Gastroesophageal sphincter (tissue), 4 donors: ENCODE results near the gene MOB3C. TPM values are rescaled to one million over a fixed set of nuclear protein-coding genes. Genes with fewer than 3 reads are reported as not detected.

Experiments used
- ATAC-seq: fragments of 150-250 bp; one replicate; pipeline ENCODE4 v1.9.1; 2016; ENCODE audit warnings: mild to moderate bottlenecking, moderate library complexity
- H3K27ac ChIP-seq, 4 donors: fragments of 200-600 bp; sonication (generic) in 3 of 4; 1 replicate in 3 of 4; 2 replicates in 1 of 4; pipeline ENCODE4 v1.5.1; 2016 to 2019
- H3K27me3 ChIP-seq: fragments of 200-600 bp; sonication (generic); one replicate; pipeline ENCODE4 v1.5.1; 2019
- H3K36me3 ChIP-seq, 2 donors: fragments of 200-600 bp; sonication (generic); one replicate each; pipeline ENCODE4 v1.5.1; 2019; ENCODE audit warnings: control low read depth in 1 of 2
- H3K4me1 ChIP-seq, 3 donors: fragments of 200-600 bp; sonication (generic); 1 replicate in 2 of 3; 2 replicates in 1 of 3; pipeline ENCODE4 v1.5.1; 2016 to 2019; ENCODE audit warnings: control low read depth in 2 of 3
- H3K4me3 ChIP-seq, 2 donors: fragments of 200-600 bp; sonication (generic); one replicate each; pipeline ENCODE4 v1.5.1; 2019; ENCODE audit warnings: mild to moderate bottlenecking in 1 of 2, moderate library complexity in 1 of 2
- H3K9me3 ChIP-seq, 3 donors: fragments of 200-600 bp; sonication (generic); one replicate each; pipeline ENCODE4 v1.5.1; 2017 to 2019; ENCODE audit warnings: control low read depth in 2 of 3
- EP300 ChIP-seq: sonication (generic); formaldehyde crosslinking; IDR thresholded peaks from one replicate; pipeline ENCODE4 v1.6.1; 2017; ENCODE audit warnings: antibody characterized with exemption, mild to moderate bottlenecking
- POLR2A ChIP-seq, 2 donors: fragments of 450-650 bp; IDR thresholded peaks; one replicate each; pipeline ENCODE4 v1.6.1; 2017; ENCODE audit warnings: antibody characterized with exemption in 2 of 2, mild to moderate bottlenecking in 2 of 2, moderate library complexity in 1 of 2
- POLR2AphosphoS5 ChIP-seq: sonication (generic); formaldehyde crosslinking; IDR thresholded peaks from one replicate; pipeline ENCODE4 v1.6.1; 2017; ENCODE audit warnings: antibody characterized with exemption
- WGBS, 2 donors: methylation state at CpG; one replicate each; pipeline ENCODE4 v1.1.5; 2018; ENCODE audit warnings: low coverage in 1 of 2; 5-methylcytosine and 5-hydroxymethylcytosine counted together
- total RNA-seq, 4 donors: library from RNA; depleted of rRNA; stranded (reverse); fragments of >200 nt; gene quantifications; one replicate each; pipeline ENCODE4 v1.1.0, GENCODE V29; 2016
- TF ChIP-seq, protein P1 (sequence below), 4 experiments: fragments of 200-600 bp in 2 of 4; fragments of 450-650 bp in 2 of 4; sonication (generic) in 1 of 4; IDR thresholded peaks; one replicate each; pipeline ENCODE4 v1.5.1; 2017 to 2019; ENCODE audit warnings: antibody characterized with exemption in 4 of 4, mild to moderate bottlenecking in 2 of 4, moderate library complexity in 2 of 4

The MOB3C gene
- total RNA-seq, 4 donors from 2014 or later, result 20.7 to 28.3 (median 23.2) TPM

DNA sequence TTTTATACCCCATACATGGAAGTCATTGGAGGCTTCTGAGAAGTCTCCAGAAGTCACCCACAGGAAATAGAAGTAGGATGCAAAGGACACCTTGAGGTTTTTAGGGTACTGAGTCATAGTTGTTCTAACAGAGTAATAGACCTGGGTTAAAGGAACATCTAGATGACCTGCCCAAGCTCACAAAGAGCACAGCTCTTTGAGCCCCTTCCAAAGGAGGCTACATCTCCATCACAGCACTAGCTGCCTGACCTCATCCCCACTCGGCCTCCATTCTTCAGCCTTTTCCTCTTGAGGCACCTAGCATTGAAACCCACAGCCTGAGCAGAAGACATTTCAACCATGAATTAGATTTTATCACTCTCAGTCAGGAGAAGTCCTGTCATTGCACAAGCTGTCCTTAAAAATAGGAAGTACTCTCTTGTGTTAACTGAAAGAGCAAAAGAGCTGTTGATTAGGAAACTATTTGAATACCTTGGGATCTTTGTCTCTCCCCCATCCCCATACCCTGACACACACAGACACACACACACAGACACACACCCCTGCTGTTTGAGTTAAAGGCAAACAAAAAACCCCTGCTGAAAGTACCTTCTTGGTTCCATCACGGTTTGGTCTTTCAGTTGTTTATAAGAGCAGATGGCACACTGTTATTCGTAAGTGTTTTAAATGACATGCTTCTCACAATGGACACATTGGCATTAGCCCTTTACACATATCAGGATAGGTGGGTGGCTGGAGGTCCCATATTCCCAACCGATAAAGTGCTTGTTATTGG is 34.7 kb downstream of the MOB3C start:
- H3K27ac ChIP-seq, result no peak overlapping the region
- WGBS, 2 donors, result 65 to 87% methylated on average over 3 to 4 of the region's 4 CpGs
- peaks cover 0 to 98% of the 10 kb centered on the region in 2 donors for H3K36me3 ChIP-seq
- H3K27me3 ChIP-seq, result no peaks in the 10 kb centered on the region
- no peaks in the 10 kb centered on the region for H3K4me1 ChIP-seq
- H3K4me3 ChIP-seq, result no peak overlapping the region
- no peak for TF ChIP-seq EP300
- TF ChIP-seq POLR2AphosphoS5, result no peak
- TF ChIP-seq POLR2A (IDR thresholded peaks at IDR 0.05), result no peak
- TF ChIP-seq, protein P1, sequence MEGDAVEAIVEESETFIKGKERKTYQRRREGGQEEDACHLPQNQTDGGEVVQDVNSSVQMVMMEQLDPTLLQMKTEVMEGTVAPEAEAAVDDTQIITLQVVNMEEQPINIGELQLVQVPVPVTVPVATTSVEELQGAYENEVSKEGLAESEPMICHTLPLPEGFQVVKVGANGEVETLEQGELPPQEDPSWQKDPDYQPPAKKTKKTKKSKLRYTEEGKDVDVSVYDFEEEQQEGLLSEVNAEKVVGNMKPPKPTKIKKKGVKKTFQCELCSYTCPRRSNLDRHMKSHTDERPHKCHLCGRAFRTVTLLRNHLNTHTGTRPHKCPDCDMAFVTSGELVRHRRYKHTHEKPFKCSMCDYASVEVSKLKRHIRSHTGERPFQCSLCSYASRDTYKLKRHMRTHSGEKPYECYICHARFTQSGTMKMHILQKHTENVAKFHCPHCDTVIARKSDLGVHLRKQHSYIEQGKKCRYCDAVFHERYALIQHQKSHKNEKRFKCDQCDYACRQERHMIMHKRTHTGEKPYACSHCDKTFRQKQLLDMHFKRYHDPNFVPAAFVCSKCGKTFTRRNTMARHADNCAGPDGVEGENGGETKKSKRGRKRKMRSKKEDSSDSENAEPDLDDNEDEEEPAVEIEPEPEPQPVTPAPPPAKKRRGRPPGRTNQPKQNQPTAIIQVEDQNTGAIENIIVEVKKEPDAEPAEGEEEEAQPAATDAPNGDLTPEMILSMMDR (IDR thresholded peaks at IDR 0.05), result no peak
- no peak for ATAC-seq
- no peaks in the 10 kb centered on the region for H3K9me3 ChIP-seq

DNA sequence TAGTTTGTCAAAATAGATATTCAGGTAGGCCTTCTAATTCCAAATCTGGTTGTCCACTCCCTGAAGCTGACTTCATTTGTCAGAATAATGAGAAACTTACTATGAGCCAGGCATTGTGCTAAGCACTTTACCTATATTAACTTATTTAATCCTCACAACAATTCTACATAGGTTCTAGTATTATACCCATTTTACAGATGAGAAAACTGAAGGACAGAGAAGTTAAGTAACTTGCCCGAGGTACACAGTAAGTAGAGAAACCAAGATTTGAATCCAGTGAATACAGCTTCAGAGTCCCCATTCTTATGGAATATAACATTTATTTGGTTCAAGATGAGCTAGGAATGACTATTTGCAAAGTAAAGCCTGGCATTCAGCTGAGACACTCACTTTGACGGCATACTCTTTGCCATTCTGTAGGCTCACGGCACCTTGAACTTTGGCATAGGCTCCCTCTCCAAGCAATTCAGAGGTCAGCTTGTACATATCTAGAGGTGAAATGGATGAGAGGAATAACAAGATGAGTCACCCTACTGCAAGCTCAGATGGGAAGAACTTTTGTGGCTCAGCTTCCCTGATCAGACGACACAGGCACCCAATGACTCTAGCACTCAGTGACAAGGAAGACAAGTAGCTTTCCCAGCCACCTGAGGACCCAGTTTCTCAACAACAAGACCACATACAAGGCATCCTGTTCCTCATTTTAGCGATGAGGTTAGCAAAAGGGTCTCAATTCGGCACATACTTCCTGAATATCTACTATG is 36.3 kb downstream of the MOB3C start:
- no peak overlapping the region for H3K27ac ChIP-seq
- H3K4me3 ChIP-seq, result no peak overlapping the region
- no peak for ATAC-seq
- H3K9me3 ChIP-seq, result no peaks in the 10 kb centered on the region
- H3K36me3 ChIP-seq, result peaks cover 0 to 98% of the 10 kb centered on the region in 2 donors
- no peaks in the 10 kb centered on the region for H3K27me3 ChIP-seq
- WGBS, 2 donors, result 91 to 94% methylated on average over 3 to 6 of the region's 6 CpGs
- H3K4me1 ChIP-seq, result peaks cover 0 to 6% (median 0%) of the 10 kb centered on the region in 3 donors
- TF ChIP-seq, protein P1 (IDR thresholded peaks at IDR 0.05), result no peak
- TF ChIP-seq POLR2A (IDR thresholded peaks at IDR 0.05) (no peak), POLR2AphosphoS5 (no peak), EP300 (no peak)

DNA sequence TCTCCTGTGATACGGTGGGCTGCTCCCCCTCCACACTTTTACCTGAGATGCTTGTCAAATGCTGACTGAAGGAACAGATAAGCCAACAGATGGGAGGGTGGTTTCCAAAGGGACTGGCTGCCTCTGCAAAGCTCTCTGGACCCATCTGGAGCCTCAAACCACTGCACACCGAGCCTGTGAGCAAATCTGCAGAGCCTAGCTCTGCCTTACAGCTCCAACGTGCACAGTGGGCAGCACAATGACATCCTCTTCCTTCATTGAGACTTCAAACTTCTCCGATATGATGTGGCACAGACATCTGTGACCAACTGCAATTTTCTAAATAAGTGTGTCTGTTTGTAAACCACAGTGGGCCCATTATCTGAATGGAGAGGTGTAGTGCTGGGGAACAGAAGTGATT is 38.9 kb downstream of the MOB3C start:
- Histone ChIP-seq H3K4me1 (peaks cover 0 to 23% (median 0%) of the 10 kb centered on the region in 3 donors), H3K36me3 (peaks cover 0 to 96% of the 10 kb centered on the region in 2 donors), H3K27ac (no peak overlapping the region), H3K9me3 (no peaks in the 10 kb centered on the region), H3K27me3 (no peaks in the 10 kb centered on the region), H3K4me3 (no peak overlapping the region)
- ATAC-seq, result no peak
- TF ChIP-seq EP300 (no peak), POLR2A (IDR thresholded peaks at IDR 0.05) (no peak), POLR2AphosphoS5 (no peak)
- TF ChIP-seq, protein P1 (IDR thresholded peaks at IDR 0.05), result no peak
- 78 to 82% methylated on average over 3 of the region's 4 CpGs for WGBS, 2 donors

DNA sequence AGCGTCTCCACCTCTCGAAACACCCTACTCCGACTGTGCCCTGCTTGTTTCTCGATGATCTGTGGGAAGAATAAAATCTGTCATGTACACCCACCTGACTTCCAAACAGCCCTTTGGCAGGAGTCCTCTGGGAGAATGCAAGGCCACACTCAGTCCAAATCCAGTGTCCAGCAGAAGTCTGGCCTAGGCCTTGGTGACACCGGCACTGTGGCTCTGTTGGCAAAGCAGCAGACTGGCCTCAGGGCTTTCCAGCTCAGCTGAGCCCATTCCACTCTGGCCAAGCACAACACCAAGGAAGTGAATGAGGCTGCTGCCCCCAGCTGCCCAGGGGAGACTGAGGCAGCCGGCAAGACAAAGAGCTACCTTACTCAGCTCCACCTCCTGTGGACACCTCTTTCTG is 40.0 kb downstream of the MOB3C start:
- Histone ChIP-seq H3K36me3 (peaks cover 0 to 90% of the 10 kb centered on the region in 2 donors), H3K4me3 (no peak overlapping the region), H3K27me3 (no peaks in the 10 kb centered on the region), H3K27ac (no peak overlapping the region), H3K4me1 (peaks cover 0 to 31% (median 0%) of the 10 kb centered on the region in 3 donors), H3K9me3 (no peaks in the 10 kb centered on the region)
- WGBS, 2 donors, result no CpG with 5 or more reads among the region's 6 CpGs
- no peak for ATAC-seq
- TF ChIP-seq POLR2AphosphoS5 (no peak), EP300 (no peak), POLR2A (IDR thresholded peaks at IDR 0.05) (no peak)
- TF ChIP-seq, protein P1 (IDR thresholded peaks at IDR 0.05), result no peak
